NB4 (cell line): ENCODE results near the gene RECK.

Source experiments
- CTCF ChIP-seq: IDR thresholded peaks from one replicate; pipeline ENCODE4 v1.5.1; 2012; ENCODE audit warnings: low read depth, low read length
- MAX ChIP-seq: IDR thresholded peaks from 2 replicates; pipeline ENCODE4 v1.6.1; 2011; ENCODE audit warnings: low read depth, low read length
- POLR2A ChIP-seq: IDR thresholded peaks from 2 replicates; pipeline ENCODE4 v1.6.1; 2011; ENCODE audit warnings: mild to moderate bottlenecking; ENCODE audit not compliant: insufficient read length; ENCODE audit errors: extremely low read depth

- TF ChIP-seq CTCF (no peak), POLR2A (no peak), MAX (no peak)
Measured at GRCh38 chr9:36051317-36051716, 14.6 kb downstream of the RECK start.
